SKM-1 (cell line): ENCODE data around the gene ELK3.

Experiments used
- DNase-seq: peaks from one replicate; lab custom pipeline; 2025; ENCODE audit not compliant: unreplicated experiment; lab: John Stamatoyannopoulos, UW

Gene ELK3

DNA sequence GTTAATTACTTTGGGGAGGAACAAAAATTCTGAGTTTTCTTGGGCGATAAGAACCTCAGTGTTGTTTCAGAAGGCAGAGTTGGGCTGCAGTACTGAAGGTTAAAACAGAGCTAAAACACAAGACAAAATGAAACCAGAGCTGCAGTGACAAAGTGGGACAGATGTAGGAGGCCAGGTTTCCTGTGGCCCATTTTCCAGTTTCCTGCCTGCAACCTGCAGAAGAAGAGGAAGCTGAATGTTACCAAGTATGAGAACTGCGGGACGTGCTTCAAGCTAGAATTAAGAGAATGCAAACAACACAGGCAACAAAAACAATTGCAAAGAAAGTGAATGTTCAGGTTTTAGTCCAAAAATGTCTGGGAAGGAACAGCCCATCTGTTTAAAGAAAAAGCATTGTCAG, 17.8 kb downstream of the ELK3 start:
- no peak for DNase-seq

DNA sequence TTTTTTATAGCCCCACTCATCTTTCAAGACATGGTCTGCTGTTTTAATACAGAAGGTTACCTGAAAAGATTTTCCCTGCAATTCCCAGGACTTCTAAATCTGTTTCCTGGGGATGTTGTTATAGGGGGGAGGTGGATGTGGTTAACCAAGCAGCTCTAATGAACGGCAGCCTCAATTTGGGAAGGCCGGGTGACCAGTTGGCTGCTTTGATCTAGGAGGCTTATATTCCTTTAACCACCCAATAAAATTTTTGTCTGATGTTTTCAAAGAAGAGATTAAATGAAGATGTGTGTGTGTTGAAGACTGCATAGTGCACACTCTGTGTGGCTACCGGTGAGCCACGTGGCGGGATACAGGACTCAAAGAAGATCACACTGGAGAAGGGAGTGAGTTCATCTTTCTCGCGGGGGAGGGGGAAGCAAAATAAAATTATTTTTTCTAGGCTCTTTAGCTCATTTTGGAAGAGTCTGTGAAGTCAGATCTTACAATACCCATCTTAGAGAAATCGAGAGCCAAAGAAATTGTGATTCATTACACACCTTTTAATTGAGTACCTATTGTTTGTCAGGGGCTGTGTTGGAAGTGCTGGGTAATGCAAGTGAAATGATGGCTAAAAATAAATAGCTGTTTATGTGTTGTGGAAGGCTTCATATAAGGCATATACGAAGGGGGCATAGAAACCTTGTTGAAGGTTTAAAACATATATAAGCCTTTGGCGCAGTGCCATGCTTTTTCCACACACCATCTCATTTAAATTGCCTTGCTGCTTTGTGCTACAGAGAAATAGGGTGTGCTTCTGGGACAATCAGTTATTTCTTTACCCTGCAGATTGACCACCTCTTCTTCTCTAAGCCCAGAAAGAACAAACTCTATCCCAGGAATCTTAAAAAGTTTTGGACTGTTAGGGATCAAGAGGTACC, 18.5 kb downstream of the ELK3 start:
- no peak for DNase-seq

DNA sequence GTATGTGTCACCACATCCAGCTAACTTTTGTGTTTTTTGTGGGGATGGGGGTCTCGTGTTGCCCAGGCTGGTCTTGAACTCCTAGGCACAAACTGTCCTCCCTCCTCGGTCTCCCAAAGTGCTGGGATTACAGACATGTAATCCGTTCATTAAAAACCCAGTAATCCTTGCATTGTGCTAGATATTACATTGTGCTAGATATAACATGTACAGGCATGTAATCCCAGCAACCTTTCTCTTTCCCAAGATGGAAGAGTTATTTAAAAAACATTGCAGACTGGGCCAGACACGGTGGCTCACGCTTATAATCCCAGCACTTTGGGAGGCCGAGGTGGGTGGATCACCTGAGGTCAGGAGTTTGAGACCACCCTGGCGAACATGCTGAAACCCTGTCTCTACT, 19.7 kb downstream of the ELK3 start:
- DNase-seq = no peak

DNA sequence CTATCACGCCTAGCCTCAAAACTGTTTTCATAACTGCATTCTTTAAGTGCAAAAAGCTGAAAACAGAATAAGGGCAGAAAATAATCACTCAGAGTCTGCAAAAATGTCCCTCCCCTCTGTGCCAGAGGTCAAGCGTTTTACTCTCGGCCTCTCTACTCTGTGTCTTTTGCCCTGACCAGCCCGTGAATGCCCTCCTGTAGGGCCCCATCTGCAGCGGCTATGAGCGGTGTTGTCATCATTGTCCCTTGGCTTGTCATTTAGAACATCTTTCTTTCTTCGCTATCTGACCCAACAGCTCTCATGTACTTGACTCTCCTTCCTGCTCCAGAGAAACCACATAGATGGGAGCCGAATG, 21.7 kb downstream of the ELK3 start:
- DNase-seq = no peak

DNA sequence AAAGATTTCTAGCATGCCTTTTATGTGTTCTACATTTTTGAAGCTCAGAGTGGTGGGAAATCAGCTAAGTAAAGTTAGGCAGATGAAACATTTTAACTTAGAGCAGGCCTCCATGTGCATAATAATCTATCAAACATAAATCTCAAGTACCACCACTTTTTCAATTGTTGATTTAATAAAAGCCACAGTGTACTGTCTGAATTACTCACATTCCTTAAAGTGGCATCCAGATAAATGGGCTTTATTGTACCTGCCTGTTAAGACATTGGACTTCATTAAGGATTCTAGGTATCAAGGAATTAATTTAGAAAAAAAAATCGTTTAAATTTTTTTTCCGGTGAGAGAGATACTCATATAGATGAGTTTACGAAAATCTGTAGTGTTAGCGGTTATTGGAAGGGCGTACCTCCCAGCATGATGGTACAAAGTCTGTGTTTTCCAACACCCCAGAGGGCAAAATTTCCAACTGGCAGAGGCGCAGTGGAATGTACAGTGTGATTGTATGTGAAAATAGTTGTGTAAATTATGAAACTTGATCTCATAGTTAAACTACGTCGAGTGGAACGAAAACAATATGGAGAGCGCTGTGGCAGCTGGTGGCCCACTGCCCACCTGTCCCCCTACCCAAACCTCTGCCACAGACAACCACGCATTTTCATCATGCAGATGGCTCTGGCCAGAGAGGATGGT, 25.0 kb downstream of the ELK3 start:
- no peak for DNase-seq

DNA sequence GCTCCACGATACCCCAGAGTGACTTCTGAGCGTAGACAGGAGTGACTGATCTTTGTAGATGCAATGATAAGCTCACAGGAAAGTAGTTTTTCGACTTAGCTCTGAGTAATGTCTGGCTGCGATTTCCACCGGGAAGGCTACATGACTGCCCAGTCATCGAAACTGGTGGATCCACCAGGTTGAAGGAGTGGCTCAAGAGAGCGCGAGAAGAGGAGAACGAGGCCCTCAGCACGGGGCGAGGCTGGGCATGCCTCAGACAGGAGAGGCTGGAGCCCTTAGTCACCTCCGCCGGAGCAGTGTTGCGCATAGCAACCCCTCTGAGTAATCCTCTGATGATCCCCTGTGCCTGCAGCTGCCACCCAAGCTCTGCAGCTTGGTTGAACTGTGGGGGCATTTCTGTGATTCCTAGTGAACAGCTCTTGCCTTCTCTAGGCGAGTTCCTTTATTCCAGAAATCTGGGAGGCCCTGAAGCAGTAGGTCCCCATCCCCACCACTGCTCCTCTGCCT, 25.6 kb downstream of the ELK3 start:
- DNase-seq = no peak

DNA sequence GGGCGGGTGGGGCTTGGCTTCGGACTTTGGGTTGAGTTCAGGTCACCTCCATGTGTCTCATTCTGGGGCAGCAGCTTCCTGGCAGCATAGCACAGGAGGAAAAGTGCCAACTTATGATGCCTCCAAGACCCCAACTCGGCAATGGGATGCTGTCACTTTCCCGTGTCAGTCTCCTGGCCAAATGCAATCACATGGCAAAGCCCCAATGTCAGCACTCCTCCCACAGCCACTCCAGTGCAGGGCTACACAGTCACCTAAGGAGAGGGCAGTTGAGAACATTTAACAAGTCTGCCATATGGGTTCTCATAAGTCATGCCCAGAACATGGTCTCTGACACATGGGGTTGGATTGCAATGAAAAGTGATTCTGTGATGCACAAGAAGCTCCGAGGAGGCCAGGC, 26.7 kb downstream of the ELK3 start:
- DNase-seq = no peak

DNA sequence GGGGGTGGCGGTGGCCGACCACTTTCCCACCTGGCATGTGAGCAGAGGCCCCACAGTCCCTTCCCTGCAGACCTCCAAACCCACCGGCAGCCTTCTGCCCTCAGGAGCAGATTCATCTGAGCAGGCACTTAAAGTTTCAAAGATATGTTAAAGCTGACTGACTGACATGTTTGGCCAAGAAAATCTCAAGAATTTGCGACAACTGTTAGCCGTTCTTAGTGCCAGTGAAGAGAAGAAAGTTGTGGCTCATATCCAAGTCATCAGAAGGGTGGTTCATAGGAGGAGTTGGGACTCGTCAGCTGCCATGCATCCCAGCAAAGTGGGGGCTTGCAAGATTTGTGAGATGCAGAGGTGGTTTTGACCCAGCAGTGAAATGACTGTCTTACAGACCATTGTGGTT, 27.2 kb downstream of the ELK3 start:
- no peak for DNase-seq

DNA sequence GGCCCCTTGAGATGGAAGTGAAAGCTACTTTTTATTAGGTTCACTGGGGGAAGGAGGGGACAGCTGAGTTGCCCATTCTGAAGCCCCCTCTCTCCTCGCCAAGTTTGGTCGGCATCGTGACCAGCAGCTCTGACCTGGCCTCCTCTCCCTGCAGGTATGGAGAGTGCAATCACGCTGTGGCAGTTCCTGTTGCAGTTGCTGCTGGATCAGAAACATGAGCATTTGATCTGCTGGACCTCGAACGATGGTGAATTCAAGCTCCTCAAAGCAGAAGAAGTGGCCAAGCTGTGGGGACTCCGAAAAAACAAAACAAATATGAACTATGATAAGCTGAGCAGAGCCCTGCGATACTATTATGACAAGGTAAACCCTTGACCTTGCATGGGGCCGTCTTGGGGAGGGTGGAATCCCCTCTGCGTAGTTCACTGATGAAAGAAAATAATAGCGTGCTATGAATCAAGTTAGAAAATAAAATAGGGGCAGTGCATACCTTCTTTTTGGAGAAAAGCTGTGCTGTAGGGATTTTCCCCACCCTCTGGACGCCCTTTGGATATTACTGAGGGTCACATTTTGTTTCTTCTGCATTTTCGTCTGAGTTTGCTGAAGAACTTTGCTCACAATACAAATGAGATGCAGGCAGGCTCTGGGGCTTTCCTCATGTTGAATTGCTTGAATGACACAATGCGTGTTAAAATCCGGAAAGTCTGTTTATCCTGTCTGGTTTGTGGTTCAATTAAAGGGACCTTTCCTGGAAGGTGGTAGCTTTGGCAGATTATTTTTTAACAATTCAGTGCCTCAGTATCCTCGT, 29.4 kb downstream of the ELK3 start:
- no peak for DNase-seq

DNA sequence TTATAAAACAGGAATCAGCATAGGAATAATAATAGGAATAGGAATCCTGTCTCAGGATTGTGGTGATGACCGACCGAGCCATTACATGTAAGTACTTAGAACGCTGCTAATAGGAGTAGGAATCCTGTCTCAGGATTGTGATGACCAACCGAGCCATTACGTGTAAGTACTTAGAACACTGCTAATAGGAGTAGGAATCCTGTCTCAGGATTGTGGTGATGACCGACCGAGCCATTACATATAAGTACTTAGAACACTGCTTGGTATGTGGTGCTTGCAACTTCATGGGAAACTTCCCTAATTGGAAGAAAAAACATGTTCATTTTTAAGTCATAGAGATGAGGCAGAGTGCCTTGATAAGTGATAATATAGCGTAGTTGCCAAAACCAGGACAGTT, 30.0 kb downstream of the ELK3 start:
- DNase-seq = no peak

DNA sequence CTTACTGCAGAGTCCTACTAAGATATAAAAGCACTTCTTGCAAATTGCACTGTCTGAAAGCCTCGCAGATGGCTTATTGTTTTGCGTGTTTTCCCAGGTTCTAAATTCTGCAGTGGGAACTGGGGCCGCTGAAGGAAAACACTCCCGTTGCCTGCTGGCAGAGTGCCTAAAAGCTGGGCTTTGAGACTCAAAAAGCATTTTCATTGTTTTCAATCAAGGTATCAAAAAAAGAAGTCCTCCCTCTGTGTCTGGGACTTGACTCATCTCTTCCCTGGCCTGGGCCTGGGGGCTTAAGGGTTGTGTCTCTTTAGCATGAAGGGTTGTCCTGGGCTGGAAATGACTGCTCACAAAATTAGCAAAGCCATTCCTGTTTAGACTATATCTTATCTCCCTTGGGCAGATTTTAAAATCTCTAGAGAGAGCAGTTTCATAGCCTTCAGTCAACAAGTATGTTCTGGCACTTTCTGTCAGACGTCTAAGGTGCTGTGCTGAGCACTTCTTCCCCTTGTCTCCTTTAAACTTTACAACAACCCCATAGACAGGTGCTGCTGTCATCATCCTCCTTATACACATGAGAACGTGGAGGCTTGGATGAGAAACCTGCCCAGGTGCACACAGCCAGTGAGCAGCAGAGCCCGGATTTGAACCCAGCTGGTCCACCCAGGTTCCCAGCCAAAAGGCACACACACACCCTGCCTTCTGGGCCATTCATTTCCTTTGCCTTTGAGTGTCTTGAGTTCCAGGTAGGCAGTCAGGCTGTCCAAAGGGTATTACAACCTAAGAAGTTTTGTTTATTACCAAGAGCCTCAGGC, 31.1 kb downstream of the ELK3 start:
- DNase-seq = no peak

DNA sequence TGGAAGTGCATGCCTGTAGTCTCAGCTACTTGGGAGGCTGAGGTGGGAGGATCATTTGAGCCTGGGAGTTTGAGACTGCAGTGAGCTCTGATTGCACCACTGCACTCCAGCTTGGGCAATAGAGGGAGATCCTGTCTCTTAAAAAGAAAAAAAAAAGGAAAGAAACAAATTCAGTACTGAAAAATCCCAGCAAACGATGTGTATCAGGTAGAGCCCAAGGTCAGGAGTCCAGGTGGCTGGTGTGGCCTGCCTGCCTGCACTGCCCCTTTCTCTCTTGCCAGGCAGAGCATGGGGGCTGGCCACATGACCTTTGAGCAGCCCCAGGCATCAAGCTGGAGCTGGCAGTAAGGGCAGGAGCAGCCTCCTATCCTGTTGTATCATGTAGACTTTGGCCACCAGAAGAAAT, 31.8 kb downstream of the ELK3 start:
- DNase-seq = no peak

DNA sequence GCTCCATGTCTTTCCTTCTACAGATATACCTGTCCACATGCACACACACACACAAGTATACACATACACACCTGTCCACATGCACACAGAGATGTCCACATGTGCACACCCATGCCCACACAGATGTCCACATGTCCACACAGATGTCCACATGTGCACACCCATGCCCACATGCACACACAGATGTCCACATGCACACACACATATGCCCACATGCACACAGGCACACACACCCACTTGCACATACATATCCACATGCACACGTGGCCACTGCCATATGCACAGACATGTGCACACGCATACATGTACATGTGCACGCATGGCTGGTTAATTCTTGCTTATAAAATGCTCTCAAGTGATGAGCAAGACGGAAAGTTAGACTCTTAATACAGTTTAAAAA, 32.2 kb downstream of the ELK3 start:
- DNase-seq = no peak

DNA sequence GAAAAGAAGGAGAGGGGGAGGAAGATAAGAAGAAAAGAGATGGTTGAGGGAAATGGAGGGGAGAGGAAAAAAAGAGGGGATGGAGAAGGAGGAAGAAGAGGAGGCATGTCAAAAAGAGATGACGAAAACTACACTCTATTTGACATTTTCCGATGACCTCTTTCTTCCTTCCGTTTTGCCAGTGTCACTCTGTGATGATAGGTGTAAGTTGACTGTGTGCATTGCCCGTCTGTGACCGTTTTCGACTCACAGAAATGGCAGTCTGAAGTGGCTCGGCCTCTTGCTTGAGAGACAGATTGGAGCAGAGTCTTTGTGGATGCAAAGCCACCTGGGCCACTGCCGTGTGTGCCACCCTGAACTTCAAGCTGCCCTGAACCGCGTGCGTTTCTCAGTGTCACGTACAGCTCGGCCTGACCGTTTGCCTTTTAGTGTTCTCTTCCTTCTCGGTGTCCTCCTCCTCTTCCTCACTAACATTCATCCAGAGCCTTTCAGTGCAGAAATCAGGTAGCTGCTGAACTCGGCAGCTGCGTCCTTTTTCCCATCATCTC, 32.7 kb downstream of the ELK3 start:
- no peak for DNase-seq

DNA sequence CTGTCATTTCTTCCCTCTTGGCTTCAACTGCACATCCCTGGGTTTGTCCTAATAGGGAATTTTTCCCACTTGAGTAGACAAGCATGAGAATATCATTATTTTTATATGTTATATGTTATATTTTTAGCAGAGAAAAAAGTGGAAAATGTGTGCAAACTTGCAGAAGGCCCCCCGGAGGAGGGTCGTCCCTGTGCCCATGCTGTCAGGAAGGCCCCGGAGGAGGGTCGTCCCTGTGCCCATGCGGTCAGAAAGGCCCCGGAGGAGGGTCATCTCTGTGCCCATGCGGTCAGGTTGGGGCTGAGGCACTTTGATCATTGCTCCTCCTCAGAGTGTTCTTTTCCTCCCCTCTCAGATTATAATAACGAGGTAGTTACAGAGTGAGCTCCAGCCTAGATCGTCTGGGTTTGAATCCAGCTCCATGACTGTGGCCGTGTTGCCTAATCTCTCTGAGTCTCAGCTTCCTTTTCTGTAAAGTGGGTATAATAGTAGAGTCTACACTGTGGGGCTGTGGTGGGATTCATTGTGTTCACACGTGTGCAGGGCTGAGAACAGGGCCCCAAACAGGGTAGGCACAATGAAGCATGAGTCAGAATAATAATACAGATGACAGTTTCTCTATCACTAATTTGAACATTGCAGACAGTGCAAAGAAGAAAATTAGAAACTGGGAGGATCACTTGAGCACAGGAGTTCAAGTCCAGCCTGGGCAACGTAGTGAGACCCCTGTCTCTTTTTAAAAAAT, 33.4 kb downstream of the ELK3 start:
- DNase-seq = no peak

DNA sequence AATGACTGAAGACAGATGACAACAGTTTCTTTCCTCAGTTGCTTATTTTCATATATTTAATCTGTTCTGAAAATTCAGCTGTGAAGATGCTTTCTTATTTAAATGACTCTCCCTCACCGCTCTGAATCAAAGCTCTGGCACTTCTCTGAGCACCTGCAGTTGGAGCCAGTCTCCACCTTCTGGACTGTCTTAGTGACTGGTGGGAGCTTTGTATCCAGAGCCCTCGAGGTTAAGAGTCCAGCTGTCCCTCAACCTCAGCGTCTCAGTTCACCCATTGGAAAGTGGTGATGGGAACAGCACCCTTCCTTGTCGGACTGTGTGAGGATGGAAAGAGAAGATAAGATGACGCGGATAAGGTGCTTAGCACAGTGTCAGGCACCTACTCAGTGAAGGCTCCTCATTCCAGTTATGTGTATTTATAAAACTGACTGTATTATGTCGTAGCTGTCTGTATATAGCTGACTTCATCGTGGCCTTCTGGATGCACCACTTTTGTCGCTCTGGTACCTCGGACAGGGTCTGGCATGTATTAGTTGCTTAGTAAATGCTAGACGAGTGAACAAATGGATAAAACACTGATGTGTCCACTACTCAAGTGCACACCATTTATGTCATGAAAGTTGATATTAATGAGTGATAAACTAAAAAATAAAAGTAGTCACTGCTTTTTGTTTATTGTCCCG, 34.5 kb downstream of the ELK3 start:
- DNase-seq = no peak

DNA sequence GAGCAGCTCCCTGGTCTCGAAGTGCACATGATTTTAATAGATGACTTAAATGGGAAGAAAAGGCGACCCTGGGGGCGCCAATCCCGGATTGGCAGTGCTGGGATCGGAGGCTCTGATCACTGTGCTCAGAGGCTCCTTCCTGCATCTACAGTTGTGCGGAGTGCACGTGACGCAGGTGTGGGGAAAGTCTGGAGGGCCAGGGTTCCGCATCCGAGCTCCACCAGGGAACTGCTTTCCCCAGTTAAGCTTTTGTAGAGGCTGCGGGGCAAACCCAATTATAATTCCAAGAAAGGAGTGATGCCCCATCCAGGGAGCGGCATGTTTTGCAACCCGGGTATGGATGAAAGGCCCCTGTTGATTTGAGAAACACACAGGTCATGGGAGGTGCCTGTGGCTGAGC, 36.5 kb downstream of the ELK3 start:
- no peak for DNase-seq

DNA sequence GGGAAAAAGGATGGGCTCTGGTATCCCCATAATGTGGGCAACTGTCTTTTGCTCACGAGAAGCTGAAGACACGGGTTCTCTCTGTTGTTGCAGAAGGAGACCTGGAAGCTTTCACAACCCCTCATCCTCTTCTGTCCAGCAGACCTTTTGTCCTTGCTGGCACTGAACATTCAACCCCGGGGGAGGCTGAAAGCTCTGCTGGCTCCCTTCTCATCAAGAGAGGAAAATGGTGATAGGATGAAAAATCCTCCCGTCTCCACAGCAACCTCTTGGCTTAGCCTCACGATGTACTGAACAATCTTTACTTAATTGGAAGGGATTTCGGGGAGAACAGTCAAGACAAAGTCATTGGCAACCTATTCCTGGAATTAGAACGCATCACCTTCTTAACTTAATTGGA, 39.0 kb downstream of the ELK3 start:
- DNase-seq = no peak

DNA sequence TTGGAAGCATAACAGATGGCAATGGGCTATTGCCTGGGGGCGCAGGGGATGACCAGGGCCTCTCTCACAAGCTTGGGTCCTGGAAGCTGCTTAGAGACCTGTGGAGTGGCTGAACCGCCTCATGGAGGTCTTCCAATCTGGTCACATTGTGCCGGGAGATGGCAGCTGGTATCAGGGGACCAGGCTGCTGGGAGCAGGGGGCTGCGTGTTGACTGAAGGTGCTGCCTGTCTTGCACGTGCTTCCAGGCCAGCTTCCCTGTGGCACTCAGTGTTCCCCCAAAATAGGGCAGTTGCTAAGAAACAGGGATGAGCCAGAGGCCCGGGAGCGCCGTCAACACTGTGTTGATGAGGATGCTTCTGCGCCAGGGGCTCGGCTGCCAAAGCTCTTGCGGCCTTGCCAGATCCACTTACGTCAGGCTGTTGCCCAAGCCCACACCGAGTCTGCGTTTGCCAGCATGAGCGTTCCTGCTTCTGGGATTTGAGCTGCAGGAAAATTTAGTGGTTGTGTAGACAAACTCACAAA, 39.8 kb downstream of the ELK3 start:
- DNase-seq = no peak
